Endothelial cell of umbilical vein (primary cell): Measurements from ENCODE around the gene DZIP1. TPM values are rescaled to one million over a fixed set of nuclear protein-coding genes. Genes with fewer than 3 reads are reported as not detected.

ENCODE experiments used
- BruUV-seq: library from RNA; stranded (reverse); fragments of 400-500 nt; replicated peaks from 2 replicates; lab custom pipeline; 2021; lab: Mats Ljungman, UMichigan
- CTCF ChIA-PET: fragments of 300-600, 350-600 bp; sonication (Branson Sonifier 250); formaldehyde crosslinking; loops from one replicate; lab custom pipeline; 2021; ENCODE audit warnings: antibody characterized with exemption, inconsistent platforms; lab: Charles Lee
- POLR2A ChIA-PET: fragments of 300-600, 350-600 bp; sonication (Branson Sonifier 250); formaldehyde crosslinking; loops from one replicate; lab custom pipeline; 2021; ENCODE audit warnings: antibody characterized with exemption, inconsistent platforms; lab: Charles Lee
- DNase-seq: peaks from one replicate; pipeline ENCODE4 v3.0.0-alpha.2; 2011; ENCODE audit warnings: low read depth, low spot score
- FAIRE-seq: peaks from 2 replicates; lab custom pipeline; 2011; peaks lifted over from hg19 to GRCh38; lab: Jason Lieb, UNC
- H2AFZ ChIP-seq: 2 replicates; pipeline ENCODE4 v1.6.0; 2012; ENCODE audit warnings: low read depth, low read length, control low read depth, inconsistent platforms
- H3K27ac ChIP-seq: 2 replicates; pipeline ENCODE4 v1.5.1; 2011; ENCODE audit warnings: low read depth, mild to moderate bottlenecking, control low read depth, low read length, moderate library complexity; ENCODE audit not compliant: insufficient read depth
- H3K27me3 ChIP-seq, 2 experiments: 2 replicates each; pipeline versions ENCODE4 v1.6.0 to v1.6.1; 2011; ENCODE audit warnings: low read length in 2 of 2, mixed read lengths in 1 of 2; ENCODE audit not compliant: control insufficient read depth in 2 of 2, insufficient read depth in 2 of 2
- H3K36me3 ChIP-seq, 2 experiments: 2 replicates in 1 of 2; 3 replicates in 1 of 2; pipeline ENCODE4 v1.5.1; 2011; ENCODE audit warnings: low read length in 2 of 2, mild to moderate bottlenecking in 1 of 2, moderate library complexity in 1 of 2; ENCODE audit not compliant: control insufficient read depth in 2 of 2, insufficient read depth in 2 of 2; ENCODE audit errors: extremely low read depth in 1 of 2
- H3K4me1 ChIP-seq: 3 replicates; pipeline ENCODE4 v1.5.1; 2011; ENCODE audit warnings: mild to moderate bottlenecking, low read length; ENCODE audit not compliant: control insufficient read depth, insufficient read depth; ENCODE audit errors: extremely low read depth
- H3K4me2 ChIP-seq: 2 replicates; pipeline ENCODE4 v1.6.1; 2011; ENCODE audit warnings: low read length, control low read depth, mixed read lengths; ENCODE audit not compliant: insufficient read depth
- H3K4me3 ChIP-seq, 3 experiments: fragments of 200-600 bp in 1 of 3; sonication (generic), shearing (Covaris generic) in 1 of 3; replicated peaks in 1 of 3; 2 replicates each; pipeline ENCODE4 v1.5.1; 2011 to 2016; ENCODE audit warnings: control low read depth in 3 of 3, low read length in 3 of 3, mild to moderate bottlenecking in 2 of 3, inconsistent platforms in 1 of 3, low read depth in 1 of 3, moderate library complexity in 1 of 3; ENCODE audit not compliant: insufficient read depth in 1 of 3
- H3K79me2 ChIP-seq: 2 replicates; pipeline ENCODE4 v1.6.0; 2012; ENCODE audit warnings: low read length, inconsistent platforms; ENCODE audit not compliant: control insufficient read depth, insufficient read depth
- H3K9ac ChIP-seq: replicated peaks from 2 replicates; pipeline ENCODE3; 2011; ENCODE audit warnings: low read length, control low read depth; ENCODE audit not compliant: insufficient read depth; ENCODE audit errors: extremely low read depth
- H3K9me1 ChIP-seq: replicated peaks from 3 replicates; pipeline ENCODE4 v1.6.0; 2011; ENCODE audit warnings: mild to moderate bottlenecking, low read length; ENCODE audit not compliant: control insufficient read depth, insufficient read depth; ENCODE audit errors: extremely low read depth
- H3K9me3 ChIP-seq: replicated peaks from 2 replicates; pipeline ENCODE4 v1.5.1; 2012; ENCODE audit warnings: low read length, inconsistent platforms; ENCODE audit not compliant: control insufficient read depth, insufficient read depth
- H4K20me1 ChIP-seq: replicated peaks from 2 replicates; pipeline ENCODE3; 2011; ENCODE audit warnings: mild to moderate bottlenecking, low read length; ENCODE audit not compliant: control insufficient read depth, insufficient read depth; ENCODE audit errors: extremely low read depth
- EZH2 ChIP-seq: IDR thresholded peaks from 2 replicates; pipeline ENCODE4 v1.6.1; 2012; ENCODE audit warnings: borderline replicate concordance, low read depth, mild to moderate bottlenecking, moderate library complexity, low read length, inconsistent platforms; ENCODE audit not compliant: severe bottlenecking
- FOS ChIP-seq: IDR thresholded peaks from 2 replicates; pipeline ENCODE4 v1.6.1; 2011; ENCODE audit warnings: mild to moderate bottlenecking, low read length, moderate library complexity, borderline replicate concordance; ENCODE audit not compliant: insufficient read depth
- GATA2 ChIP-seq: IDR thresholded peaks from 2 replicates; pipeline ENCODE4 v1.7.0; 2011; ENCODE audit warnings: low read depth, mild to moderate bottlenecking, moderate library complexity, mixed read lengths, low read length; ENCODE audit not compliant: insufficient read length, insufficient read depth
- JUN ChIP-seq: IDR thresholded peaks from 2 replicates; pipeline ENCODE4 v1.6.1; 2011; ENCODE audit warnings: borderline replicate concordance, low read depth; ENCODE audit not compliant: insufficient read length, insufficient read depth
- MYC ChIP-seq: IDR thresholded peaks from one replicate; pipeline ENCODE4 v1.6.1; 2011; ENCODE audit warnings: mild to moderate bottlenecking, low read depth, low read length
- POLR2A ChIP-seq: IDR thresholded peaks from 2 replicates; pipeline ENCODE4 v1.6.1; 2012; ENCODE audit warnings: low read depth, mild to moderate bottlenecking, control low read depth, low read length
- POLR2AphosphoS5 ChIP-seq: IDR thresholded peaks from 2 replicates; pipeline ENCODE4 v1.6.1; 2012; ENCODE audit warnings: low read depth, mild to moderate bottlenecking, control low read depth, low read length, moderate library complexity; ENCODE audit not compliant: insufficient read depth
- dilution Hi-C: fragments of 300-500 bp; cut with MboI; formaldehyde crosslinking; loops from one replicate; pipeline ENCODE4 v1.15.0; 2019; ENCODE audit warnings: low sequenced_read_pairs; ENCODE audit not compliant: extremely low pct_ligation_motif_present
- intact Hi-C: fragments of 100-400 bp; cut with micrococcal nuclease; formaldehyde crosslinking; loops from one replicate; pipeline ENCODE4 v1.10.0; 2022
- polyA plus RNA-seq, 4 experiments: library from polyadenylated mRNA; depleted of rRNA in 3 of 4; stranded (reverse) in 3 of 4; unstranded in 1 of 4; fragments of >200 nt; gene quantifications; 2 replicates each; pipeline versions ENCODE4 v1.2.1 to v1.2.3, GENCODE V29; 2011 to 2012; ENCODE audit warnings: missing spikeins in 1 of 4
- total RNA-seq: library from RNA; stranded (reverse); gene quantifications from 2 replicates; pipeline ENCODE4 v1.2.3, GENCODE V29; 2021
- TF ChIP-seq, protein P1 (sequence below): IDR thresholded peaks from 2 replicates; pipeline ENCODE4 v1.6.1; 2011; ENCODE audit not compliant: insufficient read depth, insufficient read length
- TF ChIP-seq, protein P2 (sequence below), 2 donors: IDR thresholded peaks; 1 replicate in 1 of 2; 2 replicates in 1 of 2; pipeline ENCODE4 v1.5.1; 2011; ENCODE audit warnings: low read length in 2 of 2, mild to moderate bottlenecking in 2 of 2, moderate library complexity in 2 of 2, control low read depth in 1 of 2, inconsistent platforms in 1 of 2, low read depth in 1 of 2; ENCODE audit not compliant: insufficient read depth in 1 of 2; ENCODE audit errors: extremely low read depth in 1 of 2

The DZIP1 gene
- total and polyA plus RNA-seq, 2 donors (not counting 3 experiments of a cell fraction or from before 2014, with no cell fraction given): 8.6 to 32.1 TPM

DNA sequence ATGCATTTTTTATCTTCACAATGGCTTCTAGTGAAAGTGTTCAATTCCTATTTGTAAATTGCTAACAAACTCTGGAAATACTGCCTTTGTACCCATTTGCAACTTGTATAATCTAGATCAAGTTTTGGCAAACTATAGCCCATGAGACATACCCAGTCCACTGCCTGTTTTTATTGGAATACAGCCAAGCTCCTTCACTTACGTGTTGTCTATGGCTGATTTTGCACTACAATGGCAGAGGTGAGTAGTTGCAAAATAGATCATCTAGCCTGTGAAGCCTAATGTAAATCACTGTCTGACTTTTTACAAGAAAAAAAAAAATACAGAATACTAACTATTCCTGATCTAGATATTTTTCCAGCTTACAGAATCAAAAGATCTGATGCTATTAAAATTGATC lies 37.1 kb downstream of the DZIP1 start:
- FAIRE-seq (peak; percentile 40), DNase-seq (peak; percentile 68)
- peaks cover 16% of the 10 kb centered on the region for H3K4me1 ChIP-seq
- no peaks in the 10 kb centered on the region for H3K27me3 ChIP-seq
- intact Hi-C loops (no loop called here), dilution Hi-C loops (no loop called here)
- H3K79me2 ChIP-seq: no peaks in the 10 kb centered on the region
- no peak overlapping the region for H3K4me3 ChIP-seq
- H3K4me2 ChIP-seq: no peak overlapping the region
- no peak overlapping the region for H3K27ac ChIP-seq
- H3K9me3 ChIP-seq: no peaks in the 10 kb centered on the region
- no peak overlapping the region for H3K9ac ChIP-seq
- TF ChIP-seq FOS: no peak
- TF ChIP-seq JUN: no peak
- TF ChIP-seq GATA2: no peak
- TF ChIP-seq, protein P1, sequence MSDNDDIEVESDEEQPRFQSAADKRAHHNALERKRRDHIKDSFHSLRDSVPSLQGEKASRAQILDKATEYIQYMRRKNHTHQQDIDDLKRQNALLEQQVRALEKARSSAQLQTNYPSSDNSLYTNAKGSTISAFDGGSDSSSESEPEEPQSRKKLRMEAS: no peak
- no peak for TF ChIP-seq POLR2AphosphoS5
- no peak for TF ChIP-seq EZH2
- TF ChIP-seq MYC: no peak
- no peak for TF ChIP-seq POLR2A
- TF ChIP-seq, protein P2, sequence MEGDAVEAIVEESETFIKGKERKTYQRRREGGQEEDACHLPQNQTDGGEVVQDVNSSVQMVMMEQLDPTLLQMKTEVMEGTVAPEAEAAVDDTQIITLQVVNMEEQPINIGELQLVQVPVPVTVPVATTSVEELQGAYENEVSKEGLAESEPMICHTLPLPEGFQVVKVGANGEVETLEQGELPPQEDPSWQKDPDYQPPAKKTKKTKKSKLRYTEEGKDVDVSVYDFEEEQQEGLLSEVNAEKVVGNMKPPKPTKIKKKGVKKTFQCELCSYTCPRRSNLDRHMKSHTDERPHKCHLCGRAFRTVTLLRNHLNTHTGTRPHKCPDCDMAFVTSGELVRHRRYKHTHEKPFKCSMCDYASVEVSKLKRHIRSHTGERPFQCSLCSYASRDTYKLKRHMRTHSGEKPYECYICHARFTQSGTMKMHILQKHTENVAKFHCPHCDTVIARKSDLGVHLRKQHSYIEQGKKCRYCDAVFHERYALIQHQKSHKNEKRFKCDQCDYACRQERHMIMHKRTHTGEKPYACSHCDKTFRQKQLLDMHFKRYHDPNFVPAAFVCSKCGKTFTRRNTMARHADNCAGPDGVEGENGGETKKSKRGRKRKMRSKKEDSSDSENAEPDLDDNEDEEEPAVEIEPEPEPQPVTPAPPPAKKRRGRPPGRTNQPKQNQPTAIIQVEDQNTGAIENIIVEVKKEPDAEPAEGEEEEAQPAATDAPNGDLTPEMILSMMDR (IDR thresholded peaks at IDR 0.05; ENCODE audit: extremely low read depth in 1 of 2, insufficient read depth in 1 of 2, low read depth in 1 of 2, low read length in 2 of 2): no peak
- CTCF ChIA-PET: interaction anchor here (1.7 to 4.3 kb wide), 2 partner anchors 17 to 226 kb away, joined by 4 to 33 read pairs; no protein-coding TSS in a partner anchor
- POLR2A ChIA-PET: no interaction called here
- no peaks in the 10 kb centered on the region for H3K9me1 ChIP-seq
- BruUV-seq: no TSS peak
- no peak overlapping the region for H2AFZ ChIP-seq
- H3K36me3 ChIP-seq: peaks cover 7 to 8% of the 10 kb centered on the region in 2 experiments
- H4K20me1 ChIP-seq: no peaks in the 10 kb centered on the region
